ENCODE results near the gene SLC25A27. TPM values are rescaled to one million over a fixed set of nuclear protein-coding genes. Genes with fewer than 3 reads are reported as not detected.
A peak's percentile ranks its signal among the peaks of the same experiment; 100 is the strongest.

Gene SLC25A27
- total RNA-seq, 2 experiments from 2014 or later = 1.2 to 1.5 TPM

DNA sequence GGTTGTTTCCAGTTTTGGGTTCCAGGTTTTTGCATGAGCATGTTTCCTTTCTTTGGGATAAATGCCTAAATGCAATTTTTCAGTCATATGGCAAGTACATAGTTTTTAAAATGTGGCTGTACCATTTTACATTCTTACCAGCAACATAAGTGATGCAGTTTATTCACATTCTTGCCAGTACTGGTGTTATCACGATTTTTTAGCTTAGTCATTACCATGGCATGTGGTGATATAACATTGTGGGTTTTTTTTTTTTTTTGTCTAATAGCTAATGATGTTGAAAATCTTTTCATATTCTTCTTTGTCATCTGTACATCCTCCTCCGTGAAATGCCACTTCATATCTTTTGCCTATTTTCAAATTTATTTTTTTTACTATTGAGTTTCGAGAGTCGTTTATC, 32.0 kb downstream of the SLC25A27 start:
- no peaks in the 10 kb centered on the region for H3K9me3 Mint-ChIP-seq
- H3K4me3 Mint-ChIP-seq = no peak overlapping the region
- Histone ChIP-seq H3K9me3 (ENCODE audit: control insufficient read depth in 1 of 2, insufficient read depth in 1 of 2, low read length in 2 of 2) (peaks cover 0 to 16% of the 10 kb centered on the region in 2 experiments), H3K27ac (ENCODE audit: low read depth in 1 of 2, low read length in 2 of 2) (no peak overlapping the region), H3K27me3 (ENCODE audit: control insufficient read depth in 1 of 2, insufficient read depth in 2 of 2, low read length in 2 of 2) (peaks cover 0 to 9% of the 10 kb centered on the region in 2 experiments), H3K4me1 (ENCODE audit: insufficient read depth, low read length) (no peaks in the 10 kb centered on the region), H3K36me3 (ENCODE audit: insufficient read depth, low read length) (no peaks in the 10 kb centered on the region), H3K4me3 (ENCODE audit: low read length) (no peak overlapping the region)
- no peaks in the 10 kb centered on the region for H3K36me3 Mint-ChIP-seq (ENCODE audit: low read depth)
- POLR2A ChIA-PET = no interaction called here
- ATAC-seq (ENCODE audit: poor library complexity) (no peak), DNase-seq (no peak)
- CTCF ChIA-PET = no interaction called here
- TF ChIP-seq CTCF (IDR thresholded peaks at IDR 0.05) = no peak
- intact Hi-C loops (cut with DNase I, micrococcal nuclease) = no loop called here
- no peak overlapping the region for H3K27ac Mint-ChIP-seq
- no peaks in the 10 kb centered on the region for H3K4me1 Mint-ChIP-seq (ENCODE audit: low read depth)
- H3K27me3 Mint-ChIP-seq = peaks cover 18% of the 10 kb centered on the region

- Mint-ChIP-seq H3K4me3 (no peak within 1 kb of the TSS), H3K4me1 (ENCODE audit: low read depth) (no peaks in the 10 kb centered on the region), H3K27ac (no peak within 1 kb of the TSS), H3K27me3 (peaks cover 16% of the 10 kb centered on the region), H3K9me3 (no peaks in the 10 kb centered on the region), H3K36me3 (ENCODE audit: low read depth) (no peaks in the 10 kb centered on the region)
- no peaks in the 10 kb centered on the region for H3K4me1 ChIP-seq (ENCODE audit: insufficient read depth, low read length)
- ChIA-PET CTCF (no interaction called here), POLR2A (no interaction called here)
- intact Hi-C loops (cut with DNase I, micrococcal nuclease) = no loop called here
- no peak within 1 kb of the TSS for H3K27ac ChIP-seq (ENCODE audit: low read depth in 1 of 2, low read length in 2 of 2)
- H3K9me3 ChIP-seq (ENCODE audit: control insufficient read depth in 1 of 2, insufficient read depth in 1 of 2, low read length in 2 of 2) = peaks cover 0 to 16% of the 10 kb centered on the region in 2 experiments
- no peaks in the 10 kb centered on the region for H3K36me3 ChIP-seq (ENCODE audit: insufficient read depth, low read length)
- DNase-seq (peak in 1 of 14 experiments; percentile 11), ATAC-seq (ENCODE audit: poor library complexity) (no peak)
- H3K27me3 ChIP-seq (ENCODE audit: control insufficient read depth in 1 of 2, insufficient read depth in 2 of 2, low read length in 2 of 2) = no peaks in the 10 kb centered on the region
- TF ChIP-seq CTCF (IDR thresholded peaks at IDR 0.05) = no peak
- no peak within 1 kb of the TSS for H3K4me3 ChIP-seq (ENCODE audit: low read length)
These were observed 34.9 kb downstream of the SLC25A27 start, which contains the start of gene TDRD6 for GRCh38 chr6:46687619-46688097. TDRD6 (plus strand) TSS chr6:46687885; CDS start chr6:46688129, 244 bp downstream.

GRCh38 chr6:46688117-46688965, 35.6 kb downstream of the SLC25A27 start:
- no peaks in the 10 kb centered on the region for H3K36me3 ChIP-seq (ENCODE audit: insufficient read depth, low read length)
- no peak overlapping the region for H3K27ac Mint-ChIP-seq
- intact Hi-C loops (cut with DNase I, micrococcal nuclease) = no loop called here
- peaks cover 0 to 16% of the 10 kb centered on the region in 2 experiments for H3K9me3 ChIP-seq (ENCODE audit: control insufficient read depth in 1 of 2, insufficient read depth in 1 of 2, low read length in 2 of 2)
- no peaks in the 10 kb centered on the region for H3K27me3 ChIP-seq (ENCODE audit: control insufficient read depth in 1 of 2, insufficient read depth in 2 of 2, low read length in 2 of 2)
- no peak overlapping the region for H3K27ac ChIP-seq (ENCODE audit: low read depth in 1 of 2, low read length in 2 of 2)
- ATAC-seq (ENCODE audit: poor library complexity) (no peak), DNase-seq (peak in 1 of 14 experiments; percentile 12)
- TF ChIP-seq CTCF (IDR thresholded peaks at IDR 0.05) = no peak
- H3K4me1 Mint-ChIP-seq (ENCODE audit: low read depth) = no peaks in the 10 kb centered on the region
- no peaks in the 10 kb centered on the region for H3K4me1 ChIP-seq (ENCODE audit: insufficient read depth, low read length)
- no peaks in the 10 kb centered on the region for H3K9me3 Mint-ChIP-seq
- POLR2A ChIA-PET = no interaction called here
- no peaks in the 10 kb centered on the region for H3K36me3 Mint-ChIP-seq (ENCODE audit: low read depth)
- H3K4me3 ChIP-seq (ENCODE audit: low read length) = no peak overlapping the region
- H3K27me3 Mint-ChIP-seq = peaks cover 18% of the 10 kb centered on the region
- CTCF ChIA-PET = no interaction called here
- no peak overlapping the region for H3K4me3 Mint-ChIP-seq

Measured in CD4-positive, alpha-beta T cell (primary cell).